Activated CD8-positive, alpha-beta memory T cell treated with anti-CD3 and anti-CD28 coated beads, Interleukin-2, amount 50 U/mL, for 48 hours (primary cell): ENCODE measurements around the gene MYL3.

Source experiments
- DNase-seq: peaks from one replicate; pipeline ENCODE4 v3.0.0-alpha.2; 2020

The MYL3 gene

DNA sequence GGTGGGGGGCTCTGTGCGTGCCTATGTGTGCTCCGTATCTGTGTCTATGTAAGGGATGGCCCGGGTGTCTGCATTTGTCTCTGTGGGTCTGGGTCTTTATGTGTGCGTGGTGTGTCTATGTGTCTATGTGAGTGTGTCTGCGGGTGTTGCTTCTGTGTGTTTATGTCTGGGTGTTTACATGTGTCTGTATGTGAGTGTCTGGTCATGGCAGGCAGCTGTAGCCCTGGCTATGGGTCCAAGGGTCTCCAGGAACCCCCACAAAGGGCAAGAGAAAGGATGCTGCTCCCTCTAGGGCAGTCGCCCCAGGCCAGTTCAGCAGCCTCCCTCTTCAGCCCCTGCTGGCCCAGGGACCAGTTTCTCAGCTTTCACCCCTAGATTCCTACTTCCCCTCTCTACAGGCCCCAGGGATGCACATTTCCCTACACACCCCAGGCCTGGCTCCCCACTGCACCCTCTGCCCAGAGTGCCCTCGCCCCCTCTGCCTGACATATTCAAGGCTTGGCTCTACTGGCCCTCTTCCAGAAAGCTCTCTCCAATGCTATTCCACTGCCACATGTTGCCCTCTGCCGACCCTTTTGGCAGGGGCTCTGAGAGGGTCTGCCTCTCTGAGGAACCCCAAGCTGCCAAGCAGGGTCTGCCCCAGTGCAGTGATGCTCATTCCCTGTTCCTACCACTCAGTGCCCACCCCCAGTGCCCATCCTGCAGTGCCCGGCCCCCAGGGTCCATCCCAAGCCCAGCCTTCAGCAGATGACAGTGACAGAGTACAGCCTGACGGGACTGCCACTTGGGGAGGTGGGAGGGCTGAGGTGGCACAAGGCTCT is 1.0 kb upstream of the MYL3 start:
- DNase-seq = no peak

DNA sequence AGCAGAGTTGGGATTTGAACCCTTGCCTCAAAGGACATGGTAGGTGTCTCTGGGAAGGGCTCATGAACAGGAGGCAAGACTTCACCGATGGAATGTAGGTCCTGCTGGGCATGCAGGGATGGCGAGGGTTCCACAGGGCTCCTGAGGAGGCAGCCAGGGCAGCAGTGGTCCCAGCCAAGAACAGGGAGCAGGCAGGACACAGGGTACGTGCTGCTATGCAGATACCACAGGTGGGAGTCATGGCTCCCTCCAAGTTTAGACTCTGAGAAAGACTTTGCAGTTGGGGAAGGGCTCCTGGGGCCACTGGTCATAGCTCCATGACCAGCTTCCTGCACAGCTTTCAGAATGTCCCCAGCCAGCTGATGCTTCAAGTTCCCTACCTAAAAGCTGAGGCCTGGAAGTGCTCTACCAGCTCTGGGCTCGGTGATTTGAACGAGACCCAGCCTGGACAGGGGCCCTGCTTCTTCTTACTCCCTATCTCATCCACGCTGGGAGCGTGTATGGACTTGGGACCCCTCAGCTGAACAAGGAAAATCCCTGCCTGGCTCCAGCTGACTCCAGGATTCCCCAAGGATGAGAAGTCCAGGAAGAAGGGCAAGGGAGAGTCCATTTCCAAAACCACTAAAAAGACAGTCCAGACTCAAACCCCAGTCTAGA is 747 bp downstream of the MYL3 start:
- no peak for DNase-seq

DNA sequence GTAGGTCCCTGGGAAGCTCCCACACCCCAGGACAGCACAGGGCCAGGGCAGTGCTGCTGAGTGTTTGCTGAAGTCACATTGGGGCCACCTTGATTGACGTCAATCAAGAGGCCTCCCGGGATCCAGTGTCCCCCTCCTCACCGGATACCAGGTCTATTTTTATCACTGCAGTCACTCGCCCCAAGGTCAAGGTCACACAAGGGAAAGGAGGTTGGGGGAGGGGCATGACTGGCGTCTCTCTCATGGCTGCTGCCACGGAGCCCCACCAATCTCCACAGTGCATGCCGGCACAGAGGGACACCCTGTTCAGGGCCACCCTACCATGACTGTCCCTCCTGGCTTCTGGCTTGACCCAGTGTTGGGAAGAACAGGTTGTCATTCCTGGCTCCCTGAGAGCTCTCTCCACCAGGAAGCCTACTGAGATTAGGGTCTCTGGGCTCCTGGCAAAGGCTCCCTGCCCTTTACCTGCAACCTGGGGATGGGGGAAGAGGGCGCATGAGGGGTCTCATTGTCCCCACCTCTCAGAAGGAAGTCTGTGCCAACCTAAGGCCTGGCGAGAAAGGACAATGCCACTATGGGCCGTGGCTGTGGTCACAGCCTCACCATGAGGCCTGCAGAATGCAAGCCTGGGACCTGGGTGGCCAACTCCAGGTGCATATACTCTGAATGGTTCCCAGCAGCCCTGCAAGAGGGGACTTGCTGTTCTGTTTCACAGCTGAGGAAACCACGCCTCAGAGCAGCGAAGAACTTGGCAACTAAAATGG is 1.5 kb downstream of the MYL3 start:
- no peak for DNase-seq

DNA sequence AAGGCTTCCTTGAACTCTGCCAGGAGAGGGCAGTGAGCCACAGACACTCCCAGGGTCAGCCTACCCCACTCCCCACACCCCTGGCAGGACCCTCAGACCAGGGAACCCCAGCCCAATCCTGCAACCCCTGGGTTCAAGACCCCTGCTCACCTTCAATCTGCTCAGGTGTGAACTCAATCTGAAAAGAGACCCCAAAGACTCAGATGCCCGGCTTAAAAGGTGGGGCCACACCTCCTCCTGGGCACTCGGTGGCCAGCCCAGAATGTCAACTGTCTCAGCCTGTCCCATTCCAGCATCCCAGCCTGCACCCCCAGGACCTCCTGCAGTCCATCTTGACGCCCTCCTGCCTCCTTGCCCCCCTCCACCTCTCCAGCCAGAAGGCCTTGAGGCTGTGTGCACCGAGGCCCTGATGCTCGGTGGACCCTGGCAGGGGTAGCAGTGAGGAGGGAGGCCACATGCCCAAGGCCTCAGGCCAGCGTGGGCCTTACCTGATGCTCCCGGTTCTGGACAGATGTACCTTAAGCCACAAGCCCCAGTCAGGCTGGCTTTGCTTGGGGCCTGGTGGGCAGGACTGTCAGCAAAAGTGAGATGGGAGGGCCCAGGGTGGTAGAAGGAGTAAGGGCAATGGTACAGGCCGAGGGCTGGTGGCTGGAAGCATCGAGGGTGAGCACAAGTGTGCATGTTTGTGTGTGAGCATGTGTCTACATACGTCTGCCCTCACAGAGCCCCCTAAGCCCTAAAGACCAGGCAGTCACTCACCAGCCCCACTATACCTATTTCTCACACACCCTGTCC is 2.2 kb downstream of the MYL3 start:
- no peak for DNase-seq

DNA sequence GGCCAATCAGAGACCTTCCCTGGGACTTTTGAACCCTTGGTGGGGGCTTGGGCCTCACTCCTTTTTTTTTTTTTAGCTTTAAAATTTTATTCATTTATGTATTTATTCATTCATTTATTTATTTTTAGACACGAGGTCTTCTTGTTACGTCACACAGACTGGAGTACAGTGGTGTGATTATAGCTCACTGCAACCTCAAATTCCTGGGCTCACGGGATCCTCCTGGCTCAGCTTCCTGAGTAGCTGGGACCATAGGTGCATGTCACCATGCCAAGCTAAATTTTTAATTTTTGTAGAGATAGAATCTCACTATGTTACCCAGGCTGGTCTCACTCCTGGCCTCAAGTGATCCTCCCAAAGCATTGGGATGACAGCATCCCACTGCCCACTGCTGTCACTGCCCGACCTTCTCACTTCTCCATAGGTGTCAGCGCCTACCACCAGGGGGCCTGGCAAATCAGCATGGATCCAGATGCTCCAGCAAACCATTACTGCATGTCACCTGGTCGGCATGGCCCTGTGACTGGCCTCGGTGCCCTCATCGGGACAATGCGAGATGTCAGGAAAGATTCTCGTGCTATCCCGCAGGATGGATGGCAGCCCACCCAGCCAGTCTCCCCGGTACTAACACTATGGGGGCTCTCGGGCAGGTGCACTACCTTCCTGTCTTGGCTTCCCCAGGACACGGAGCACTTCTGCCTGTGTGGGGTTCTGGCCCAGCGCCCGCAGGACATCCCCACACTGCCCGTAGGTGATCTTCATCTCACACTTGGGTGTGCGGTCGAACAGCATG is 3.0 kb downstream of the MYL3 start:
- DNase-seq = no peak

DNA sequence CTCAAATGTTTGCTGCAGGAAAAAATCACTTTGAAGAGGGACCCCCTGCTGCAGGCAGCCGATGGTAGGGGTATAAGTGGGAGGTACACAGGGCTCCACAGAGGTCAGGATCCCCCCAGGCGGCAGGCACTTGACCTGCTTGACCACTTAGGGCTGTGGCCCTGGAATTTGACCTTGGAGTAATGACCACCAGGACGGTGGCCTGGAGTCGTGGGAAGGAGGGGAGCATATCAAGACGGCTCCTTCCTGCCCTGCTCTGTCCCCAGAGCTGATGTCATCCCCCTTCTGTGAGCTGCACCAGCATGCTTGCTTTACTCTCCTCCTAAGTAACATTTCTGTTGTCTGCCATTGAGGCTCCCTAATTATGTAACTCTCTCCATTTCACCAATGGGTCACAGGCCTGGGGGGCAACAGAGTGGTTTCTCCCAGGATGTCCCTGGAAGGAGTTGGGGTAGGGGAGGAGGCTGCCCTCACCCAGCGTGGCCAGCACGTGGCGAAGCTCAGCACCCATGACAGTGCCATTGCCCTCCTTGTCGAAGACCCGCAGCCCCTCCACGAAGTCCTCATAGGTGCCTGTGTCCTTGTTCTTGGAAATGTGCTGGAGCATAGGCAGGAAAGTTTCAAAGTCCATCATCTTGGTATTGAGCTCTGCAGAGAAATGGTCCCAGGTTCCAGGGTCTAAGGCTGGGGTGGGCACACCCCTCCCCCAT is 4.1 kb downstream of the MYL3 start:
- DNase-seq = no peak

DNA sequence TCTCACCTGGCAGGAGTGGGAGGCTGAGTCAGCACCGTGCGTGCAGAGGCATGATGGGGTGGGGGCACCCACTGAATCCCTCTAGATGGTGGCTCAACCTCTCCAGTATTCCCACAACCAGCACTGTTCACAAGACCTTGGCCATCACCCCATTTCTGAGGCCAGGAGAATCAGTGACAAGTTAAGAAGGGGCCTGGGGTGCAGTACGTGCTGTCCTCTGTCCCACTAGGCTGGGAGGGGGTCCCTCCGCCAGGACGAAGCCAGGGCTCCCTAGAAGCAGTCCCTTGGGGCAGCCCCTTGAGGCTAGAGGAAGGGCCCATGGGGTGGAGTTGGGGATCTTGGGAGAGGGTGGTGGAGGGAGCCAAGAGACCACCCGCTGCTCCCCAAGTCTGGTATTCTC is 4.8 kb downstream of the MYL3 start:
- DNase-seq = no peak

DNA sequence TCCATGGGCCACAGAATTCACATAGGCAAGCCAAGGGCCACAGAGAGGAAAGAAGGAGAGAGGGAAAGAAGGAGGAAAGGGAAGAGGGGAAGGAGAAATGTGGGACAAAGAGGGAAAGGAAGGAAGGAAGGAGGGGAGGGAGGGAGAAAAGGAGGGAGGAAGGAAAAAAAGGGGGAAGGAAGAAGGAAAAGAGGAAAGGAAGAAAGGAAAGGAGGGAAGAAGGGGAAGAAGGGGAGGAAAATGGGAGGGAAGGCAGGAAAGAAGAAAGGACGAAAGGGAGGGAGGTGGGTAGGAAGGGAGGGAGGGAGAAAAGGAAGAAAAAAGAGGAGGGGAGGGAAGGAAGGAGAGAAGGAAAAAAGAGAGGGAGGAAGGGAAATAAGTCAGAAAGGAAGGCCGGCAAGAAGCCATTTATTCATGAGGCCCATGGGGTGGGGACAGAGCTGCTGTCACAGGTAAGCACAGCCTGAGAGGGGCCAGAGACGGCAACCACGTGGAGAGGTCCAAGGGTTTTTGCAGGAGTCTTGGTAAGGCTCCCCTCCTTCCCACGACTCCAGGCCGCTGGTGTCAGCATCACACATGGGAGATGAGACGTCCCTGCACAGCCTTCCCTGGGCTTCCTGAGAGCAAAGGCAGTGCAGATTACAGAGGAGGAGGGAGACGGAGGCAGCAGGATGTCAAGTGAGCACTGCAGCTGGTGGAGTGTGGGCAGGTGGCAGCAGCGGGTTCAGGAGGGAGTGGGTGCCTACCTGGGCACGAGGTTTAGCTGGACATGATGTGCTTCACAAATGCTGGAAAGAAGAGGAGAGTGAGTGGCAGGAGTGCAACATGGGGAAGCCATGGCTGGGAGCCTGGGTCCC is 5.5 kb downstream of the MYL3 start:
- no peak for DNase-seq

DNA sequence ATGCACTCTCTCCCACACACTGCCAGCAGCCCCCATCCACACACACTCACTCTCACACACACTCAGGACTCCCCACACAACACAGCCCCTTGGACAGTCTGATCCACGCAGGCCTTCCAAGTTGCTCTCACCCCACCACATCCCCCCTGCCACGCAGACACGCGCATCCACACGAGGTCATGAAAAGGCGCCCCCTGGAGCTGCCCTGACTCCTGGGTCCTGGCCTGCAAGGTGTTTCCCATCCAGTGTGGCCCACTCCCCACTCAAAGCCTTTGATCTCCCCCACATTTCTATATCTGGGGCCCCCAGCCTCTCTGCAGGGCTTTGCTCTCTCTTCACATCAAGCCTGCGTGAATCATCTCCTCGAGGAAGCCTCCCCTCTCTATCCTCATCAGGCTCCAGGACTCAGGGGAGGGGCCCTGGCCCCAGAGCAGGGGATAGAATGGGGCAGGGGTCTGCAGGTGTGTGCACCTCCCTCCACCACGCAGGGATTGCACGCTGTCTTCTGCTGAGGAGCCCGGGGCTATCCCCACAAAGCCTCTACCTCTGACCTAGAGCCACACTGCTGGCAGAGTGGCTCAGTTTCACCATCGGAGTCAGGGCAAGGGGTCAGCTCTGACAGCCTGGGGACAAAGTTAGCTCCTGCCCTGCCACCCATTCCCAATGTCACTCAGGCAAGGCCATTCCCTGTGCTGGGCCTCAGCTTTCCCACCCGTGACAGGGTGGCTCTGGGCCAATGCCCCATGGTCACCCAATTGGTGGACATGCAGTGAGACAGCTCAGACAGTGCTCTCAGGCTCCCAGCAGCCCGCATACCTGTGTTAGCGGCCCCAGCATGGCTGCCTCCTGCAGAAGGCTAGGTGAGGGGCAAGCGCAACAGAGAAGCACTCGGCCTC is 6.4 kb downstream of the MYL3 start:
- DNase-seq = no peak

DNA sequence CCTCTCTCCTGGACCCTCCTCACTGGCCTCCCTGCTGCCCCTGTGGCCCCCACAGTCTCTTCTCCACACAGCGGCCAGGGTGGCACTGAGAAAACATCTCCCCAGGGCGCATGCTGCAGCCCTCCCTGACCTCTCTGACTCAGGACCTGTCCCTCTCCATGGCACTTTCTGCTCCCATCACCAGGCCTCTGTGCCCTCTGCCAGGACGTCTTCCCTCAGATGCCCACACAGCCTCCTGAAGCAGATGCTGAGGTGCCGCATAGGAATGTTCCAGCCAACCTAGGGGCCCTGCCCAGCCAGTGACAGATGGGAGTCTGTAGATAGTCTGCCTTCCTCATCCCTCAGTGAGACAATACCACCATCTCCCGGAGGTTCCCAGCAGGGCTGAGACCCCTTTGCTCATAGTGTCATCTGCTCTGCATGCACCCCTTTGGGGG is 8.7 kb downstream of the MYL3 start:
- no peak for DNase-seq

DNA sequence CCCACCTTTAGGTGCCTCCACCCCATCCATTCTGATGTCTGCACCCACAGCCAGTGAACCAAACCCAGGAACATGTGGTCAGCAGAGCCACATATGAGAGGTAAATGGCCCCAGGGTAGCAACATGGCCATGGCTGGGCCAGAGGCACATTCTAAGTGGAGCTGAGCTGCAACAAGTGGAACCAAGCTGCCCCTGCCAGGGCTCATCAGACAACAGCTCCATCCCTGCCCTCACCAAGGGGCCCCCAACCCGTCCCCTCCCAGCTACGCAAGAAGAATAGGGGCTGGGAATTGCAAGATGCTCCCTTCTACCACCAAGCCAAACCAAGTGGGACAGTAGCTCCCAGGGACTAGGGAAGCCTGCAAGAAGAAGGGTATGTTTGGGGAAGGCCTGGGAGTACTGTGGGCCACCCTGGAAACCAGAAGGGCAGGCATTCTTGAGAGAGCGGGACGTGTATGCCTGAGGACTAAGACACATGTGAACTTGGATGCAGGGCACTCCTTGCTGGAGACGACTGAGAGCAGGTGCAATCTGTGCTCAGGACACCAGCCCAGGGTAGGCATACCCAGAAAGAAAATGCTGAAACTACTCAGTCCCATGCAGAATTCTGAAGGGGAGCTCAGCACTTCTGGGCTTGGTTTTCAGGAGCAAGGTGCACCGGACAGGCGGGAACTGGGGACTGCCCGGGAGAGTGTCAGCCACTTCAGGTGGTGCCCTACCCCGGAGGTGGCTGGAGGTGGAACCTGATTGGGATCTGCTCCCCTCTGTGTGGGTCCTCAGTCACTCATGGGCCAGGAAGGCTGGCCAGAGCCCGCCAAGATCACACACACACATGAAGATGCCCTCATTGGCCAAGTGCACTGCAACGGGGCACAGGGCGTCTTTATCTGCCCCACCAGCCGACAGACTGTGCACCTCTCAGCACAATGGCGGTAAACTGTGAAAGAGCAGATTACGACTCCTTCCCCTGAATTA is 9.5 kb downstream of the MYL3 start:
- DNase-seq = no peak

DNA sequence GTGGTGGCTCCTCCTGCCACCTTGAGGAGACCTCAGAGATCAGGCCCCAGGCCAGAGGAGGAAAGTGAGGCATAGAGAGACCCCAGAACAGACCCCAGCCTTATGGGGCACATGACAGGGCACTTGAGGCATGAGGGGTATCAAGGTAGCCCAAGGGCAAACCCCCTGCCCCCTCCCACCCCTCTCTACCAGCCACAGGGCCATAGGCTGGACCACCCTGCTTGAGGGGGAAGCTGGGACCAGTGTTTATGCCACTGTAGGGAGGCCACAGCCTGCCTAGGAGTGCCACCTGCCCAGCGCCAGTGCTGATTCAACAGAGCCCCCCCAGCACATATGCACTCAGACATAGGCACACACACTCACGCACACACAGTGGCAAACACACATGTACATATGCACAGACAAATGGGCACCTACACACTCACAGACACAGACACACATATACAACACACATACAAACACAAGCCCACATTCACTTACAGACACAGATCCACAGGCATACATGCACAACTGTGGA is 10.3 kb downstream of the MYL3 start:
- DNase-seq = no peak

DNA sequence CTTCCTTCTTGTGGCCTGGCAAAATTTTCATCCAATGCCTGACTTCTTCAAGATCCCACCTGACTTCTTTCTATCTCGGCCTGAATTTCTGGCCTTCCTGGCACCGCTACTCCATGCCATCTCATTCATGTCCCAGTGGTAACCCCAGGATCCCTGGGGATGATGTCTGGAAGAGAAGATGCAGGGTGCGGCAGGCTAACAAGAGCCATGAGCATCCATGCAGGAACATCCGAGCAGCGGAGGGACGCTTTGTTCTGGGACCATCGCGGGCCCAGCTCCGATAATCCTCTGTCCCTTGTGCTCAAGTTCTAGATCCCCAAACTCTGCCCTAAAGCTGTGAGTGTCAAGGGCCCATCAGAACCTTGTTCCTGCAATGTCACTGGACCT is 10.9 kb downstream of the MYL3 start:
- no peak for DNase-seq

DNA sequence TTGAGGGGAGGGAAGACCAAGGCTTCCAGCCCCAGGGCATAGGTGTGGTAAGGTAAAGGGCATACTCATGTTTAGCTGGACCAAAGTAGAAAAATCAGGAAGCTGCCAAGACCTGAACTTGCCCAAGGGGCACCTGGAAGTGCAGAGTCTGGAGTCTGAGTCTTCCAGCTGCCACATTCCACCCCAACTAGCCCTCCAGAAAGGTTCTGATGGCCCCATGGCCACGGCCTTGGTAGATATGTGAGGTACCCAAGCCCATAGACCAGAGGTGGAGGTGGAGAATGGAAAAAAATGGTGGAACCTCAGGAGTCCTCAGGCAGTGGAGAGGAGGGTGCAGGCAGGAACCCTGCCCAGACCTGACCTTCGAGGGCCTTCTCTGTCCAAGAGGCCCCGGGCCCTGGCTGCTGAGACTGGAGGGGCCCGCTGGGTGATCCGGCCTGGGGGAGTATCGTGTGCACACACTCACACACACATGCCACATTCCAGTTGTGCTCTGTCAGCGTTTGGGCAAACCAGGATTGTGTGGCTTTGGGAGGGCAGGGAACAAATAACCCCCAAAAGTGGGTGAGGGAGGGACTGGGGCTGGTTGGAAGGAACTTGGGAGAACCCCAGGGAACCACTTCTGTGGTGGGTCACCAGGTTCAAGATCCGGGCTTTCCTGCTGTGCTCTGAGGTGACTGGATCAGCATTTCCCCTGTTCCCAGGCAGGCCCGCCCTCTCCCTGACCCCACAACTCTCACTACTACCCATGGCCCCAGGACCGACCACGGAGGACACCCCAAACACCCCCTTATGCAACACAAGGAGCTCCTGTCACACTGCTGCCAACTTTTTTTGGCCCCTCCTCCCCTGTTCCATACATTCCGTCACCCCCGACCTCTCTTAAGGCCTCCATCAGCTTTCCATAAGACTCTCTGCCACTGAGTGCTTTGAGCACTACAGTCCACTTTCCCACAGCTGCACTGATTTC is 11.6 kb downstream of the MYL3 start:
- peak; percentile 42 for DNase-seq

DNA sequence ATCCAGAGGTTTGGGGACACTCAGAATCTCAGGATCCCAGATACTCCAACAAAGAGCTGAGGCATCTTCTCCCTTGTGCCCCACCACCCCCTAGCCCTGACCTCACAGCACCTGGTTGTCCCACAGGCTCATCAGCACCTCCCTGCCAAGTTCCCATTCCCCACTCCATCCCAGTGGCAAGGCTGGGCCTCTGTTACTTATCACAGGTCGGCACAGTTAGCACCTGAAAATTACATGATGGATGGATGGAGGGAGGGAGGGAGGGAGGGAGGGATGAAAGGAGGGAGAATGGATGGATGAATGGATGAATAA is 12.8 kb downstream of the MYL3 start:
- DNase-seq = no peak

DNA sequence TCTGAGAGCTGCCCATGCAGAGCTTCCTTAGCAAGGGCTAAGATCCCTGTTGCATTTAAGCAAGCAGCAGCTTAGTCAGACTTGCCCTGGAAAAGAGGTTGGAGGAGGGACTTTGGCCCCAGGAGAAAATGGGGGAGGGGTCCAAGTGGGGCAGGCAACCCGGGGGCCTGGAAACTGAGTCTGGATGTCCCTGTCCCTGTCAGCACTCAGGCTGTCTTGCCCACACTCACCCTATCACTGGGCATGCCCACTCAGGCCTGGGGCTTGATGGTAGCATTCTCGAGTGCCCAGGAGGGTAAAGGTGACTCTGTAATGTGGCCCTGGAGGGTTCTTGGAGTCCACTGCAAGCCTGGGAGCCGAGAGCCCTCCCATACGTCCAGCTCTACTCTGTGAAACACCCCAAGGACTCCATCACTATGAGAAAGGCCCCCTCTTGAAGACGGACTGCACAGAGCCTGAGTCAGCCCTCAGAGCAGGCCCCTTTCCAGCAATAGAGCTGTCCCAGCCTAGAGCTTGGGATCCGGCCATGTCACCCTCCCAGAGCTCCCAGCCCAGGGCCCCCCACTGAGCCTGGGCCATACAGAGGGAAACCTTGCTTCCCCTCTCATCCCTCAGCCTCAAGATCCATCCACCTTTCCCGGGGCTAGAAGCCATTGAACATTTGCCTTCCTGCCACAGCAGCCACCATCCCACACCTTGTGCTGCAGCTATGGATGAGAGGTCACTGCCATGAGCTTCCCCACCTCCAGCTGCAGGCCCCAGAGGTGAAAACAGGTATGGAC is 13.4 kb downstream of the MYL3 start:
- no peak for DNase-seq
